Keratinocyte (primary cell): ENCODE measurements around the gene SYNPR. TPM values are rescaled to one million over a fixed set of nuclear protein-coding genes. Genes with fewer than 3 reads are reported as not detected.

Source experiments
- DNase-seq: peaks from one replicate; pipeline ENCODE4 v3.0.0-alpha.2; 2011; ENCODE audit warnings: low read depth, missing footprints, low spot score
- FAIRE-seq: peaks from 2 replicates; lab custom pipeline; 2011; peaks lifted over from hg19 to GRCh38; lab: Jason Lieb, UNC
- H2AFZ ChIP-seq: 2 replicates; pipeline ENCODE4 v1.6.0; 2012; ENCODE audit warnings: low read length, control low read depth, inconsistent platforms; ENCODE audit not compliant: control insufficient read depth
- H3K27ac ChIP-seq: 2 replicates; pipeline ENCODE4 v1.5.1; 2011; ENCODE audit warnings: low read length; ENCODE audit not compliant: control insufficient read depth, insufficient read depth
- H3K27me3 ChIP-seq: 3 replicates; pipeline ENCODE4 v1.6.0; 2011; ENCODE audit warnings: low read length; ENCODE audit not compliant: control insufficient read depth, insufficient read depth; ENCODE audit errors: extremely low read depth
- H3K36me3 ChIP-seq, 2 experiments: 2 replicates in 1 of 2; 3 replicates in 1 of 2; pipeline ENCODE4 v1.5.1; 2011; ENCODE audit warnings: low read length in 2 of 2, mild to moderate bottlenecking in 1 of 2; ENCODE audit not compliant: control insufficient read depth in 2 of 2, insufficient read depth in 2 of 2; ENCODE audit errors: extremely low read depth in 1 of 2
- H3K4me1 ChIP-seq: 3 replicates; pipeline ENCODE4 v1.5.1; 2011; ENCODE audit warnings: low read length; ENCODE audit not compliant: control insufficient read depth, insufficient read depth; ENCODE audit errors: extremely low read depth
- H3K4me2 ChIP-seq: 3 replicates; pipeline ENCODE4 v1.6.0; 2011; ENCODE audit warnings: low read depth, low read length; ENCODE audit not compliant: control insufficient read depth, insufficient read depth; ENCODE audit errors: extremely low read depth
- H3K4me3 ChIP-seq, 3 experiments: fragments of 200-600 bp in 1 of 3; sonication (generic) in 1 of 3; 2 replicates in 2 of 3; 3 replicates in 1 of 3; pipeline ENCODE4 v1.5.1; 2011 to 2016; ENCODE audit warnings: low read length in 3 of 3, mild to moderate bottlenecking in 3 of 3, control low read depth in 2 of 3, inconsistent platforms in 1 of 3, low read depth in 1 of 3, mixed read lengths in 1 of 3, mixed run types in 1 of 3, moderate library complexity in 1 of 3; ENCODE audit not compliant: control insufficient read depth in 2 of 3, insufficient read depth in 2 of 3; ENCODE audit errors: extremely low read depth in 1 of 3
- H3K79me2 ChIP-seq: 2 replicates; pipeline ENCODE4 v1.6.0; 2012; ENCODE audit warnings: low read length; ENCODE audit not compliant: control insufficient read depth, insufficient read depth
- H3K9ac ChIP-seq: 3 replicates; pipeline ENCODE4 v1.6.0; 2011; ENCODE audit warnings: low read length; ENCODE audit not compliant: control insufficient read depth, insufficient read depth; ENCODE audit errors: extremely low read depth
- H3K9me1 ChIP-seq: 3 replicates; pipeline ENCODE4 v1.6.0; 2011; ENCODE audit warnings: low read length; ENCODE audit not compliant: control insufficient read depth, insufficient read depth; ENCODE audit errors: extremely low read depth
- H3K9me3 ChIP-seq: 2 replicates; pipeline ENCODE4 v1.5.1; 2012; ENCODE audit warnings: low read depth, low read length; ENCODE audit not compliant: control insufficient read depth
- H4K20me1 ChIP-seq: 3 replicates; pipeline ENCODE4 v1.6.0; 2011; ENCODE audit warnings: low read length; ENCODE audit not compliant: control insufficient read depth, insufficient read depth; ENCODE audit errors: extremely low read depth
- CTCF ChIP-seq, 3 experiments: IDR thresholded peaks in 1 of 3; conservative IDR thresholded peaks in 1 of 3; optimal IDR thresholded peaks in 1 of 3; 2 replicates in 2 of 3; 3 replicates in 1 of 3; pipeline versions ENCODE3 to v1.5.1; 2011; ENCODE audit warnings: low read length in 3 of 3, mild to moderate bottlenecking in 3 of 3, moderate library complexity in 2 of 3, control low read depth in 1 of 3, inconsistent platforms in 1 of 3; ENCODE audit not compliant: insufficient read depth in 2 of 3; ENCODE audit errors: extremely low read depth in 1 of 3
- EZH2 ChIP-seq: IDR thresholded peaks from one replicate; pipeline ENCODE4 v1.6.1; 2012; ENCODE audit warnings: inconsistent platforms, mild to moderate bottlenecking, low read length, moderate library complexity
- dilution Hi-C: fragments of 300-500 bp; cut with MboI; formaldehyde crosslinking; loops from one replicate; pipeline ENCODE4 v1.7.0; 2020; ENCODE audit warnings: low sequenced_read_pairs; ENCODE audit not compliant: extremely low pct_ligation_motif_present
- polyA plus RNA-seq, 5 experiments: library from polyadenylated mRNA; depleted of rRNA in 3 of 5; stranded (reverse) in 3 of 5; stranded (forward) in 1 of 5; unstranded in 1 of 5; fragments of >200 nt; gene quantifications; 1 replicate in 1 of 5; 2 replicates in 3 of 5; 3 replicates in 1 of 5; pipeline versions ENCODE4 v1.2.1 to v1.2.3, GENCODE V29; 2011 to 2012; ENCODE audit warnings: missing spikeins in 2 of 5, low read depth in 1 of 5, low replicate concordance in 1 of 5

The SYNPR gene
- polyA plus RNA-seq, 1 donor (not counting 4 experiments of a cell fraction or from before 2014, with no cell fraction given): not detected

DNA sequence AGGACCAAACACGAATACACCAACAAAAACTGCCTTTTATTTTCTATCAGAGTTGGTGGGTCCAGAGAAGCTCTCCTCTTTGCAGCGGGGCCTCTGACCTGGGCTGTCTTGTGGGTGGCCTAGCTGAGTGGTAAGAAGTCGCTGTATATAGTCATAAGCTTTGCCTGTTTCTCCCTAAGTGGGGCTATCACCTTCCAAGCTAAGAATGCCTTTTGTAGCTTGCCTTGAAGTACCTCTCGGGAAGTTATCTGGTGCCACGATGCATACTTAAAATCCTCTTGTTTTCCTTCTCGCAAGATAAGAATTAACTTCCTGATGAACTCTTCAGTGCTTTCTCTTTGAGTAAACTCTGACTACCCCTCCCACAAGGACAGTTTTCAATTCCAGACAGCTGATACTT, 178.8 kb downstream of the SYNPR start:
- no peaks in the 10 kb centered on the region for H3K79me2 ChIP-seq
- FAIRE-seq (no peak), DNase-seq (no peak)
- no peak overlapping the region for H3K4me3 ChIP-seq
- dilution Hi-C loops: no loop called here
- H3K4me1 ChIP-seq: no peaks in the 10 kb centered on the region
- no peak overlapping the region for H3K4me2 ChIP-seq
- TF ChIP-seq CTCF (optimal IDR thresholded peaks at IDR 0.05 in 1 of 3, IDR thresholded peaks at IDR 0.05 in 1 of 3, conservative IDR thresholded peaks at IDR 0.05 in 1 of 3; ENCODE audit: extremely low read depth in 1 of 3, insufficient read depth in 2 of 3, low read length in 3 of 3) (no peak), EZH2 (no peak)
- H3K9me3 ChIP-seq: no peaks in the 10 kb centered on the region
- no peaks in the 10 kb centered on the region for H3K36me3 ChIP-seq
- no peaks in the 10 kb centered on the region for H3K9me1 ChIP-seq
- H3K9ac ChIP-seq: no peak overlapping the region
- no peak overlapping the region for H3K27ac ChIP-seq
- H3K27me3 ChIP-seq: no peaks in the 10 kb centered on the region
- H2AFZ ChIP-seq: no peak overlapping the region
- H4K20me1 ChIP-seq: no peaks in the 10 kb centered on the region

GRCh38 chr3:63458405-63458804, 180.3 kb downstream of the SYNPR start:
- dilution Hi-C loops: no loop called here
- no peaks in the 10 kb centered on the region for H4K20me1 ChIP-seq
- TF ChIP-seq CTCF (optimal IDR thresholded peaks at IDR 0.05 in 1 of 3, IDR thresholded peaks at IDR 0.05 in 1 of 3, conservative IDR thresholded peaks at IDR 0.05 in 1 of 3; ENCODE audit: extremely low read depth in 1 of 3, insufficient read depth in 2 of 3, low read length in 3 of 3) (no peak), EZH2 (no peak)

More at GRCh38 chr3:63458405-63458804, 180.3 kb downstream of the SYNPR start:
- H3K9ac ChIP-seq: no peak overlapping the region
- no peaks in the 10 kb centered on the region for H3K9me3 ChIP-seq
- no peak overlapping the region for H3K4me3 ChIP-seq
- H3K79me2 ChIP-seq: no peaks in the 10 kb centered on the region
- no peak for FAIRE-seq
- H3K4me1 ChIP-seq: no peaks in the 10 kb centered on the region
- no peak overlapping the region for H2AFZ ChIP-seq
- H3K9me1 ChIP-seq: no peaks in the 10 kb centered on the region
- H3K27ac ChIP-seq: no peak overlapping the region
- H3K27me3 ChIP-seq: no peaks in the 10 kb centered on the region
- H3K36me3 ChIP-seq: no peaks in the 10 kb centered on the region
- no peak for DNase-seq
- no peak overlapping the region for H3K4me2 ChIP-seq
